ENCODE measurements around the gene ZC3H4.
"Not testable (repeated sequence)": the region's sequence is repeated elsewhere in the genome, so short reads cannot be mapped to it uniquely, and the experiment has no call there.

ZC3H4 gene

GRCh38 chr19:47141252-47141651 is 27.7 kb upstream of the ZC3H4 start:
- H3K4me3 ChIP-seq, result not testable (repeated sequence)

GRCh38 chr19:47135156-47135555 is 21.6 kb upstream of the ZC3H4 start:
- Histone ChIP-seq H3K4me3 (no peak overlapping the region), H3K27ac (no peak overlapping the region)

More at GRCh38 chr19:47141252-47141651, 27.7 kb upstream of the ZC3H4 start:
- peak overlapping the region in 3 of 21 experiments; percentile 17 to 50 (median 31) for H3K27ac ChIP-seq

GRCh38 chr19:47134545-47134944 is 21.0 kb upstream of the ZC3H4 start:
- Histone ChIP-seq H3K4me3 (no peak overlapping the region), H3K27ac (no peak overlapping the region)

- no peak overlapping the region for H3K27ac ChIP-seq
- H3K4me3 ChIP-seq, result no peak overlapping the region
Observed at GRCh38 chr19:47133021-47133471, 19.5 kb upstream of the ZC3H4 start.

GRCh38 chr19:47132194-47132852 is 18.7 kb upstream of the ZC3H4 start:
- H3K27ac ChIP-seq, result peak overlapping the region in 3 of 21 experiments; percentile 92 to 94 (median 93)
- peak overlapping the region in 2 of 7 experiments; percentile 47 to 79 for H3K4me3 ChIP-seq

GRCh38 chr19:47130589-47131227 is 17.1 kb upstream of the ZC3H4 start, which contains the start of gene SAE1:
TSS of gene SAE1 (plus strand) at chr19:47130835. CDS start at chr19:47130931, 96 bp downstream.
- peak within 1 kb of the TSS; percentile 47 to 98 (median 81) for H3K4me3 ChIP-seq
- peak within 1 kb of the TSS; percentile 56 to 96 (median 91) for H3K27ac ChIP-seq

GRCh38 chr19:47130120-47130588 is 16.6 kb upstream of the ZC3H4 start:
- H3K27ac ChIP-seq, result peak overlapping the region in 9 of 21 experiments; percentile 90 to 95 (median 92)

GRCh38 chr19:47129579-47129978 is 16.0 kb upstream of the ZC3H4 start:
- no peak overlapping the region for H3K4me3 ChIP-seq
- H3K27ac ChIP-seq, result no peak overlapping the region

More at GRCh38 chr19:47130120-47130588, 16.6 kb upstream of the ZC3H4 start:
- H3K4me3 ChIP-seq, result peak overlapping the region in 6 of 7 experiments; percentile 79 to 98 (median 85)

- Histone ChIP-seq H3K4me3 (no peak overlapping the region), H3K27ac (no peak overlapping the region)
Observed at GRCh38 chr19:47125669-47125938, 12.0 kb upstream of the ZC3H4 start.

GRCh38 chr19:47124937-47125668 is 11.5 kb upstream of the ZC3H4 start:
- H3K27ac ChIP-seq, result no peak overlapping the region
- H3K4me3 ChIP-seq, result no peak overlapping the region

- Histone ChIP-seq H3K4me3 (no peak overlapping the region), H3K27ac (no peak overlapping the region)
Observed at GRCh38 chr19:47123406-47123805, 9.8 kb upstream of the ZC3H4 start.

- Histone ChIP-seq H3K4me3 (no peak overlapping the region), H3K27ac (no peak overlapping the region)
Observed at GRCh38 chr19:47122359-47123335, 9.1 kb upstream of the ZC3H4 start.

GRCh38 chr19:47120470-47121067 is 7.0 kb upstream of the ZC3H4 start:
- no peak overlapping the region for H3K27ac ChIP-seq
- no peak overlapping the region for H3K4me3 ChIP-seq

- Histone ChIP-seq H3K4me3 (peak overlapping the region; percentile 57 to 98 (median 74)), H3K27ac (peak overlapping the region in 20 of 21 experiments; percentile 94 to 100 (median 100))
Observed at GRCh38 chr19:47113850-47114651, 475 bp upstream of the ZC3H4 start.

GRCh38 chr19:47112166-47112996 is 1.2 kb downstream of the ZC3H4 start:
- Histone ChIP-seq H3K27ac (peak overlapping the region; percentile 98 to 100 (median 100)), H3K4me3 (peak overlapping the region; percentile 63 to 98 (median 74))

GRCh38 chr19:47111682-47112165 is 1.9 kb downstream of the ZC3H4 start:
- H3K4me3 ChIP-seq, result peak overlapping the region; percentile 63 to 98 (median 74)
- peak overlapping the region; percentile 98 to 100 (median 100) for H3K27ac ChIP-seq

Measured in skin epidermis (tissue), 12 donors.